WTC11 (cell line): ENCODE data around the gene CABLES1. TPM values are rescaled to one million over a fixed set of nuclear protein-coding genes. Genes with fewer than 3 reads are reported as not detected.

ENCODE experiments used
- ATAC-seq: fragments of 200-7000 bp; cut with Tn5 transposase; 2 replicates; pipeline ENCODE4 v1.10.0; 2021; ENCODE audit warnings: mild to moderate bottlenecking, moderate library complexity
- CTCF ChIA-PET: fragments of 300-600 bp; sonication (Branson Sonifier 250); formaldehyde crosslinking; loops from one replicate; lab custom pipeline; 2021; ENCODE audit warnings: antibody characterized with exemption; lab: Charles Lee
- POLR2A ChIA-PET: fragments of 350-600 bp; sonication (Branson Sonifier 250); formaldehyde crosslinking; loops from one replicate; lab custom pipeline; 2021; ENCODE audit warnings: antibody characterized with exemption; lab: Charles Lee
- DNase-seq: peaks from one replicate; pipeline ENCODE4 v3.0.0; 2021; ENCODE audit warnings: low spot score
- H3K27ac Mint-ChIP-seq: 2 replicates; pipeline ENCODE4 v1.8.0; 2021; ENCODE audit warnings: mixed read lengths
- H3K27me3 Mint-ChIP-seq: 2 replicates; pipeline ENCODE4 v1.8.0; 2021; ENCODE audit warnings: low read depth, mild to moderate bottlenecking, moderate library complexity, mixed read lengths
- H3K36me3 Mint-ChIP-seq: 2 replicates; pipeline ENCODE4 v1.8.0; 2021; ENCODE audit warnings: mixed read lengths
- H3K4me1 Mint-ChIP-seq: 2 replicates; pipeline ENCODE4 v1.8.0; 2022; ENCODE audit warnings: mixed read lengths
- H3K4me3 Mint-ChIP-seq: 2 replicates; pipeline ENCODE4 v1.8.0; 2021; ENCODE audit warnings: mild to moderate bottlenecking, moderate library complexity, mixed read lengths
- H3K9me3 Mint-ChIP-seq: 2 replicates; pipeline ENCODE4 v1.8.0; 2021; ENCODE audit warnings: mixed read lengths
- AFF4 ChIP-seq: sonication (generic); formaldehyde crosslinking; IDR thresholded peaks from 2 replicates; pipeline ENCODE4 v1.8.1; 2023; ENCODE audit warnings: mild to moderate bottlenecking, missing genetic modification reagents, borderline replicate concordance
- CBFB ChIP-seq: sonication (generic); formaldehyde crosslinking; IDR thresholded peaks from 2 replicates; pipeline ENCODE4 v1.8.1; 2022; ENCODE audit warnings: mild to moderate bottlenecking, low read depth, missing genetic modification reagents
- FOXJ3 ChIP-seq: sonication (generic); formaldehyde crosslinking; IDR thresholded peaks from 2 replicates; pipeline ENCODE4 v1.9.0; 2021; ENCODE audit warnings: missing genetic modification reagents, mild to moderate bottlenecking, borderline replicate concordance
- FOXP1 ChIP-seq: sonication (generic); formaldehyde crosslinking; IDR thresholded peaks from 2 replicates; pipeline ENCODE4 v1.8.0; 2022; ENCODE audit warnings: missing genetic modification reagents, mild to moderate bottlenecking, moderate library complexity, borderline replicate concordance
- MXD4 ChIP-seq: fragments of 250-450 bp; sonication (Bioruptor Pico); IDR thresholded peaks from 2 replicates; pipeline ENCODE4 v1.8.0; 2021; ENCODE audit warnings: mild to moderate bottlenecking, moderate library complexity, borderline replicate concordance
- NFYB ChIP-seq: sonication (generic); formaldehyde crosslinking; conservative IDR thresholded peaks from 2 replicates; pipeline ENCODE4 v1.8.0; 2022; ENCODE audit warnings: low read depth, missing genetic modification reagents
- ZNF423 ChIP-seq: fragments of 250-450 bp; sonication (Bioruptor Pico); IDR thresholded peaks from 2 replicates; pipeline ENCODE4 v2.1.2; 2022; ENCODE audit warnings: mild to moderate bottlenecking, moderate library complexity
- total RNA-seq: library from RNA; stranded (reverse); gene quantifications from 3 replicates; pipeline ENCODE4 v1.2.3, GENCODE V29; 2021
- TF ChIP-seq, protein P1 (sequence below): sonication (generic); formaldehyde crosslinking; IDR thresholded peaks from 2 replicates; pipeline ENCODE4 v1.8.0; 2022; ENCODE audit warnings: mild to moderate bottlenecking, missing genetic modification reagents
- TF ChIP-seq, protein P2 (sequence below): sonication (generic); formaldehyde crosslinking; conservative IDR thresholded peaks from 2 replicates; pipeline ENCODE4 v1.8.1; 2023; ENCODE audit warnings: mild to moderate bottlenecking, low read depth, missing genetic modification reagents, moderate library complexity
- TF ChIP-seq, protein P3 (sequence below): fragments of 200-600 bp; IDR thresholded peaks from 2 replicates; pipeline ENCODE4 v1.8.0; 2022; ENCODE audit warnings: antibody characterized with exemption
- TF ChIP-seq, protein P4 (sequence below): sonication (generic); formaldehyde crosslinking; IDR thresholded peaks from 2 replicates; pipeline ENCODE4 v1.8.1; 2022; ENCODE audit warnings: missing genetic modification reagents, borderline replicate concordance

CABLES1 gene
- total RNA-seq, 1 experiment from 2014 or later = 17.0 TPM

GRCh38 chr18:23114171-23114881 lies 21.0 kb upstream of the CABLES1 start (continued):
- no peak for TF ChIP-seq AFF4 (CRISPR knock-in tag)
- TF ChIP-seq, protein P1, sequence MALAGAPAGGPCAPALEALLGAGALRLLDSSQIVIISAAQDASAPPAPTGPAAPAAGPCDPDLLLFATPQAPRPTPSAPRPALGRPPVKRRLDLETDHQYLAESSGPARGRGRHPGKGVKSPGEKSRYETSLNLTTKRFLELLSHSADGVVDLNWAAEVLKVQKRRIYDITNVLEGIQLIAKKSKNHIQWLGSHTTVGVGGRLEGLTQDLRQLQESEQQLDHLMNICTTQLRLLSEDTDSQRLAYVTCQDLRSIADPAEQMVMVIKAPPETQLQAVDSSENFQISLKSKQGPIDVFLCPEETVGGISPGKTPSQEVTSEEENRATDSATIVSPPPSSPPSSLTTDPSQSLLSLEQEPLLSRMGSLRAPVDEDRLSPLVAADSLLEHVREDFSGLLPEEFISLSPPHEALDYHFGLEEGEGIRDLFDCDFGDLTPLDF (CRISPR knock-in tag) = no peak
- no peak for TF ChIP-seq FOXP1
- TF ChIP-seq, protein P2, sequence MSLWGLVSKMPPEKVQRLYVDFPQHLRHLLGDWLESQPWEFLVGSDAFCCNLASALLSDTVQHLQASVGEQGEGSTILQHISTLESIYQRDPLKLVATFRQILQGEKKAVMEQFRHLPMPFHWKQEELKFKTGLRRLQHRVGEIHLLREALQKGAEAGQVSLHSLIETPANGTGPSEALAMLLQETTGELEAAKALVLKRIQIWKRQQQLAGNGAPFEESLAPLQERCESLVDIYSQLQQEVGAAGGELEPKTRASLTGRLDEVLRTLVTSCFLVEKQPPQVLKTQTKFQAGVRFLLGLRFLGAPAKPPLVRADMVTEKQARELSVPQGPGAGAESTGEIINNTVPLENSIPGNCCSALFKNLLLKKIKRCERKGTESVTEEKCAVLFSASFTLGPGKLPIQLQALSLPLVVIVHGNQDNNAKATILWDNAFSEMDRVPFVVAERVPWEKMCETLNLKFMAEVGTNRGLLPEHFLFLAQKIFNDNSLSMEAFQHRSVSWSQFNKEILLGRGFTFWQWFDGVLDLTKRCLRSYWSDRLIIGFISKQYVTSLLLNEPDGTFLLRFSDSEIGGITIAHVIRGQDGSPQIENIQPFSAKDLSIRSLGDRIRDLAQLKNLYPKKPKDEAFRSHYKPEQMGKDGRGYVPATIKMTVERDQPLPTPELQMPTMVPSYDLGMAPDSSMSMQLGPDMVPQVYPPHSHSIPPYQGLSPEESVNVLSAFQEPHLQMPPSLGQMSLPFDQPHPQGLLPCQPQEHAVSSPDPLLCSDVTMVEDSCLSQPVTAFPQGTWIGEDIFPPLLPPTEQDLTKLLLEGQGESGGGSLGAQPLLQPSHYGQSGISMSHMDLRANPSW (CRISPR knock-in tag) = no peak
- no peak for TF ChIP-seq CBFB (CRISPR knock-in tag)
- no peak for TF ChIP-seq ZNF423 (CRISPR knock-in tag)
- TF ChIP-seq, protein P3, sequence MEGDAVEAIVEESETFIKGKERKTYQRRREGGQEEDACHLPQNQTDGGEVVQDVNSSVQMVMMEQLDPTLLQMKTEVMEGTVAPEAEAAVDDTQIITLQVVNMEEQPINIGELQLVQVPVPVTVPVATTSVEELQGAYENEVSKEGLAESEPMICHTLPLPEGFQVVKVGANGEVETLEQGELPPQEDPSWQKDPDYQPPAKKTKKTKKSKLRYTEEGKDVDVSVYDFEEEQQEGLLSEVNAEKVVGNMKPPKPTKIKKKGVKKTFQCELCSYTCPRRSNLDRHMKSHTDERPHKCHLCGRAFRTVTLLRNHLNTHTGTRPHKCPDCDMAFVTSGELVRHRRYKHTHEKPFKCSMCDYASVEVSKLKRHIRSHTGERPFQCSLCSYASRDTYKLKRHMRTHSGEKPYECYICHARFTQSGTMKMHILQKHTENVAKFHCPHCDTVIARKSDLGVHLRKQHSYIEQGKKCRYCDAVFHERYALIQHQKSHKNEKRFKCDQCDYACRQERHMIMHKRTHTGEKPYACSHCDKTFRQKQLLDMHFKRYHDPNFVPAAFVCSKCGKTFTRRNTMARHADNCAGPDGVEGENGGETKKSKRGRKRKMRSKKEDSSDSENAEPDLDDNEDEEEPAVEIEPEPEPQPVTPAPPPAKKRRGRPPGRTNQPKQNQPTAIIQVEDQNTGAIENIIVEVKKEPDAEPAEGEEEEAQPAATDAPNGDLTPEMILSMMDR = no peak
- TF ChIP-seq, all 79 proteins: peak for 0

DNA sequence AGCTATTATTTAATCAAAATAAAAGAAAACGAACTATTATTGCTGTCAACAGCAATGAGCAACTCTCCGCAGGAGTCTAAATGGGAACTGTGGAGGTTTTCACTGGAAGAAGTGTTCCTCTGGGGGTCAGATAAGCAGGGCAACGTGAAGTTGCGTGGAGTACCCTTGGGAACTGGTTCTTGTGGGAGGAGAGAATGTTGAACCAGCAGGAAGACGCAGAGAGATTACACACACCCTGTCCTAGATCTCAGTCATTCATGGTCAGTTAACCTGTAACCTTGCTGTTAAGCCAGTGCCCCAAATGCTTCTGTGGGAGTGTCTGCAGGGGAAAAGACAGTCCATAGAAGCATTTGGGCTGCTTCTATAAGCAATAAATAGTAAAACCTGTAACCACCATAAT lies 20.4 kb upstream of the CABLES1 start:
- no peak overlapping the region for H3K27ac Mint-ChIP-seq
- CTCF ChIA-PET = interaction anchor here (0.7 to 1.1 kb wide), 3 partner anchors 17 to 316 kb away, joined by 3 to 4 read pairs (median 3); no protein-coding TSS in a partner anchor
- H3K9me3 Mint-ChIP-seq = peaks cover 5% of the 10 kb centered on the region
- peaks cover 15% of the 10 kb centered on the region for H3K4me1 Mint-ChIP-seq
- no peaks in the 10 kb centered on the region for H3K36me3 Mint-ChIP-seq
- DNase-seq (no peak), ATAC-seq (no peak)
- POLR2A ChIA-PET = no interaction called here
- TF ChIP-seq NFYB (CRISPR knock-in tag) (no peak), MXD4 (CRISPR knock-in tag) (no peak), FOXJ3 (no peak)
- TF ChIP-seq, protein P4, sequence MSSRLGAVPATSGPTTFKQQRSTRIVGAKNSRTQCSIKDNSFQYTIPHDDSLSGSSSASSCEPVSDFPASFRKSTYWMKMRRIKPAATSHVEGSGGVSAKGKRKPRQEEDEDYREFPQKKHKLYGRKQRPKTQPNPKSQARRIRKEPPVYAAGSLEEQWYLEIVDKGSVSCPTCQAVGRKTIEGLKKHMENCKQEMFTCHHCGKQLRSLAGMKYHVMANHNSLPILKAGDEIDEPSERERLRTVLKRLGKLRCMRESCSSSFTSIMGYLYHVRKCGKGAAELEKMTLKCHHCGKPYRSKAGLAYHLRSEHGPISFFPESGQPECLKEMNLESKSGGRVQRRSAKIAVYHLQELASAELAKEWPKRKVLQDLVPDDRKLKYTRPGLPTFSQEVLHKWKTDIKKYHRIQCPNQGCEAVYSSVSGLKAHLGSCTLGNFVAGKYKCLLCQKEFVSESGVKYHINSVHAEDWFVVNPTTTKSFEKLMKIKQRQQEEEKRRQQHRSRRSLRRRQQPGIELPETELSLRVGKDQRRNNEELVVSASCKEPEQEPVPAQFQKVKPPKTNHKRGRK = no peak
- TF ChIP-seq, protein P3 = no peak
- peaks cover 10% of the 10 kb centered on the region for H3K27me3 Mint-ChIP-seq
- no peak overlapping the region for H3K4me3 Mint-ChIP-seq
